GM12872 (cell line): Measurements from ENCODE around the gene STARD4.

Experiments used
- CTCF ChIP-seq: IDR thresholded peaks from 3 replicates; pipeline ENCODE4 v1.5.1; 2011; ENCODE audit warnings: low read depth, mild to moderate bottlenecking, low read length, moderate library complexity; ENCODE audit not compliant: insufficient read depth

The STARD4 gene

GRCh38 chr5:111486926-111487325 lies 25.4 kb downstream of the STARD4 start:
- no peak for TF ChIP-seq CTCF

GRCh38 chr5:111486055-111486454 lies 26.3 kb downstream of the STARD4 start:
- no peak for TF ChIP-seq CTCF

- no peak for TF ChIP-seq CTCF
Observed at GRCh38 chr5:111480346-111480745, 32.0 kb downstream of the STARD4 start.

GRCh38 chr5:111478898-111479297 lies 33.4 kb downstream of the STARD4 start:
- no peak for TF ChIP-seq CTCF

- no peak for TF ChIP-seq CTCF
Observed at GRCh38 chr5:111478266-111478665, 34.1 kb downstream of the STARD4 start.

- TF ChIP-seq CTCF, result no peak
Observed at GRCh38 chr5:111472579-111472978, 39.8 kb downstream of the STARD4 start.

GRCh38 chr5:111472096-111472495 lies 40.2 kb downstream of the STARD4 start:
- TF ChIP-seq CTCF, result no peak

GRCh38 chr5:111469903-111470302 lies 42.4 kb downstream of the STARD4 start:
- TF ChIP-seq CTCF, result no peak
